DMS 273 (cell line): ENCODE results near the gene HAVCR1.
"Not testable (repeated sequence)": the region's sequence is repeated elsewhere in the genome, so short reads cannot be mapped to it uniquely, and the experiment has no call there.

Experiments used
- DNase-seq: peaks from one replicate; lab custom pipeline; 2025; ENCODE audit not compliant: unreplicated experiment; lab: John Stamatoyannopoulos, UW

The HAVCR1 gene

GRCh38 chr5:157059093-157059539, at the start of gene HAVCR1:
Gene HAVCR1, minus strand, starts transcription at chr5:157059116. Its CDS starts 1,173 bp downstream, at chr5:157057943.
- no peak for DNase-seq

GRCh38 chr5:157107508-157107907, 48.6 kb upstream of the HAVCR1 start:
- DNase-seq = no peak

- DNase-seq = no peak
These were observed 47.9 kb upstream of the HAVCR1 start for GRCh38 chr5:157106630-157107461.

GRCh38 chr5:157100140-157100679, 41.3 kb upstream of the HAVCR1 start:
- peak; percentile 6 for DNase-seq

- no peak for DNase-seq
These were observed 29.6 kb upstream of the HAVCR1 start for GRCh38 chr5:157088342-157088990.

GRCh38 chr5:157086751-157087359, 27.9 kb upstream of the HAVCR1 start:
- DNase-seq = no peak

- DNase-seq = no peak
These were observed 27.0 kb upstream of the HAVCR1 start for GRCh38 chr5:157085930-157086329.

- DNase-seq = peak; percentile 8
These were observed 21.4 kb upstream of the HAVCR1 start for GRCh38 chr5:157080286-157080685.

GRCh38 chr5:157076558-157076957, 17.6 kb upstream of the HAVCR1 start:
- no peak for DNase-seq

- DNase-seq = no peak
These were observed 13.6 kb upstream of the HAVCR1 start for GRCh38 chr5:157072508-157072907.

GRCh38 chr5:157069949-157070348, 11.0 kb upstream of the HAVCR1 start:
- no peak for DNase-seq

- no peak for DNase-seq
These were observed 9.9 kb upstream of the HAVCR1 start for GRCh38 chr5:157068785-157069184.

- DNase-seq = no peak
These were observed 9.4 kb upstream of the HAVCR1 start for GRCh38 chr5:157068339-157068738.

- DNase-seq = no peak
These were observed 8.1 kb upstream of the HAVCR1 start for GRCh38 chr5:157067005-157067404.

GRCh38 chr5:157066080-157066479, 7.2 kb upstream of the HAVCR1 start:
- DNase-seq = no peak

- DNase-seq = no peak
These were observed 5.0 kb upstream of the HAVCR1 start for GRCh38 chr5:157063776-157064430.

- DNase-seq = no peak
These were observed 975 bp upstream of the HAVCR1 start for GRCh38 chr5:157059891-157060290.

- peak; percentile 4 for DNase-seq
These were observed 1.2 kb downstream of the HAVCR1 start for GRCh38 chr5:157057459-157058370.

GRCh38 chr5:157056848-157057247, 2.1 kb downstream of the HAVCR1 start:
- not testable (repeated sequence) for DNase-seq
